HepG2 (cell line): ENCODE data around the gene TWIST2. TPM values are rescaled to one million over a fixed set of nuclear protein-coding genes. Genes with fewer than 3 reads are reported as not detected.

Source experiments
- ATAC-seq: fragments of 200-7000 bp; cut with Tn5 transposase; 3 replicates; pipeline ENCODE4 v1.9.1; 2020; ENCODE audit warnings: mild to moderate bottlenecking, moderate library complexity
- BruUV-seq: library from RNA; stranded (reverse); fragments of 400-500 nt; replicated peaks from 2 replicates; lab custom pipeline; 2021; lab: Mats Ljungman, UMichigan
- CTCF ChIA-PET: fragments of 300-600 bp; formaldehyde crosslinking; extraction: SDS; loops from one replicate; lab custom pipeline; 2021; ENCODE audit warnings: low total read pairs, inconsistent platforms, low intra/inter-chr PET ratio; lab: Yijun Ruan, JAX
- POLR2A ChIA-PET: fragments of 350-600 bp; sonication (Branson Sonifier 250); formaldehyde crosslinking; loops from one replicate; lab custom pipeline; 2020; ENCODE audit warnings: antibody characterized with exemption, inconsistent platforms; lab: Yijun Ruan, JAX
- DNase-seq: peaks from one replicate; pipeline ENCODE4 v3.0.0-alpha.2; 2015; ENCODE audit warnings: low spot score
- FAIRE-seq: peaks from 3 replicates; lab custom pipeline; 2011; peaks lifted over from hg19 to GRCh38; lab: Jason Lieb, UNC
- H2AFZ ChIP-seq: one replicate; pipeline ENCODE4 v1.6.1; 2011; ENCODE audit warnings: low read length, inconsistent platforms
- H3K27ac ChIP-seq: fragments of 300-600 bp; 3 replicates; pipeline ENCODE4 v1.8.0; 2011; ENCODE audit warnings: mixed run types, mild to moderate bottlenecking, mixed read lengths, low read length, inconsistent platforms; ENCODE audit not compliant: insufficient read depth; ENCODE audit errors: extremely low read length
- H3K27me3 ChIP-seq, 2 experiments: fragments of 200-600 bp in 1 of 2; 2 replicates in 1 of 2; 3 replicates in 1 of 2; pipeline versions ENCODE4 v1.6.0 to v1.8.0; 2011; ENCODE audit warnings: low read length in 2 of 2, mild to moderate bottlenecking in 2 of 2, moderate library complexity in 2 of 2, inconsistent platforms in 1 of 2; ENCODE audit not compliant: insufficient read depth in 2 of 2, control insufficient read depth in 1 of 2
- H3K36me3 ChIP-seq, 2 experiments: fragments of 200-600 bp in 1 of 2; replicated peaks in 1 of 2; 2 replicates in 1 of 2; 3 replicates in 1 of 2; pipeline versions ENCODE4 v1.5.1 to v1.8.0; 2011; ENCODE audit warnings: low read length in 2 of 2, inconsistent platforms in 1 of 2; ENCODE audit not compliant: insufficient read depth in 2 of 2, control insufficient read depth in 1 of 2
- H3K4me1 ChIP-seq: 2 replicates; pipeline ENCODE4 v1.5.1; 2012; ENCODE audit warnings: low read length, inconsistent platforms; ENCODE audit not compliant: insufficient read depth
- H3K4me2 ChIP-seq: 2 replicates; pipeline ENCODE4 v1.6.0; 2011; ENCODE audit warnings: low read depth, low read length, inconsistent platforms
- H3K4me3 ChIP-seq, 3 experiments: fragments of 200-600 bp in 1 of 3; sonication (generic), shearing (Covaris generic) in 1 of 3; replicated peaks in 1 of 3; 2 replicates each; pipeline ENCODE4 v1.5.1; 2011 to 2016; ENCODE audit warnings: low read length in 3 of 3, inconsistent platforms in 2 of 3, low read depth in 2 of 3, mild to moderate bottlenecking in 2 of 3, control low read depth in 1 of 3, mixed read lengths in 1 of 3; ENCODE audit not compliant: insufficient read depth in 1 of 3
- H3K79me2 ChIP-seq: one replicate; pipeline ENCODE4 v1.6.1; 2011; ENCODE audit warnings: low read length, inconsistent platforms; ENCODE audit not compliant: insufficient read depth
- H3K9ac ChIP-seq: 2 replicates; pipeline ENCODE4 v1.6.0; 2011; ENCODE audit warnings: mild to moderate bottlenecking, low read depth, low read length, inconsistent platforms; ENCODE audit not compliant: insufficient read depth
- H3K9me3 ChIP-seq: 2 replicates; pipeline ENCODE4 v1.5.1; 2012; ENCODE audit warnings: mild to moderate bottlenecking, low read length
- H4K20me1 ChIP-seq: 2 replicates; pipeline ENCODE4 v1.6.0; 2011; ENCODE audit warnings: inconsistent platforms, mild to moderate bottlenecking, low read length, moderate library complexity; ENCODE audit not compliant: insufficient read depth
- ARNT ChIP-seq: fragments of 450-650 bp; IDR thresholded peaks from 2 replicates; pipeline ENCODE4 v1.6.1; 2017
- SIX4 ChIP-seq: sonication (generic); formaldehyde crosslinking; IDR thresholded peaks from 2 replicates; pipeline ENCODE4 v1.4.0; 2020; ENCODE audit warnings: missing genetic modification reagents
- SP4 ChIP-seq: sonication (generic); formaldehyde crosslinking; IDR thresholded peaks from 2 replicates; pipeline ENCODE4 v1.8.1; 2023; ENCODE audit warnings: mild to moderate bottlenecking, missing genetic modification reagents
- TOE1 ChIP-seq: sonication (generic); formaldehyde crosslinking; IDR thresholded peaks from 2 replicates; pipeline ENCODE4 v1.4.0; 2020; ENCODE audit warnings: mild to moderate bottlenecking, missing genetic modification reagents
- ZFP36 ChIP-seq: fragments of 150-350 bp; IDR thresholded peaks from 2 replicates; pipeline ENCODE4 v1.6.1; 2018; ENCODE audit warnings: borderline replicate concordance, low read length, low read depth; ENCODE audit not compliant: partially characterized antibody
- ZNF331 ChIP-seq: sonication (generic); formaldehyde crosslinking; IDR thresholded peaks from 2 replicates; pipeline ENCODE4 v1.4.0; 2020; ENCODE audit warnings: missing genetic modification reagents
- ZNF598 ChIP-seq: sonication (generic); formaldehyde crosslinking; IDR thresholded peaks from 2 replicates; pipeline ENCODE4 v1.5.1; 2020; ENCODE audit warnings: mild to moderate bottlenecking, missing genetic modification reagents, borderline replicate concordance
- WGBS: methylation state at CpG from one replicate; pipeline ENCODE4 v1.1.6; 2017; ENCODE audit warnings: low lambda C conversion rate; 5-methylcytosine and 5-hydroxymethylcytosine counted together
- in situ Hi-C: cut with HindIII; loops from 2 replicates; pipeline ENCODE4 v1.10.0; 2017; ENCODE audit warnings: low pct_unique_long_range_greater_than_20kb; ENCODE audit not compliant: extremely low pct_ligation_motif_present
- intact Hi-C: fragments of 100-400 bp; cut with micrococcal nuclease; formaldehyde crosslinking; loops from one replicate; pipeline ENCODE4 v1.10.0; 2022; ENCODE audit not compliant: unreplicated experiment
- polyA plus RNA-seq, 8 experiments: library from polyadenylated mRNA; depleted of rRNA in 3 of 8; stranded (reverse) in 7 of 8; unstranded in 1 of 8; fragments of >200 nt; fragmentation: Illumina TruSeq in 4 of 8; extraction: Trizol in 4 of 8; gene quantifications; 2 replicates each; pipeline versions ENCODE4 v1.2.1 to v1.2.3, GENCODE V29; 2011 to 2016; ENCODE audit warnings: low read depth in 4 of 8, missing spikeins in 1 of 8, mixed read lengths in 1 of 8; ENCODE audit not compliant: insufficient read depth in 1 of 8
- total RNA-seq, 5 experiments: library from RNA; depleted of rRNA; stranded (reverse); fragments of >200 nt; fragmentation: Illumina TruSeq; extraction: Trizol; gene quantifications; 2 replicates each; pipeline ENCODE4 v1.2.3, GENCODE V29; 2016; ENCODE audit warnings: low read depth in 1 of 5
- TF ChIP-seq, protein P1 (sequence below): sonication (generic); formaldehyde crosslinking; IDR thresholded peaks from 2 replicates; pipeline ENCODE4 v1.5.0; 2020; ENCODE audit warnings: mild to moderate bottlenecking, missing genetic modification reagents
- TF ChIP-seq, protein P2 (sequence below): sonication (generic); formaldehyde crosslinking; IDR thresholded peaks from 2 replicates; pipeline ENCODE4 v1.4.0; 2020; ENCODE audit warnings: mild to moderate bottlenecking, missing genetic modification reagents
- TF ChIP-seq, protein P3 (sequence below): sonication (generic); formaldehyde crosslinking; IDR thresholded peaks from 2 replicates; pipeline ENCODE4 v1.4.0; 2020; ENCODE audit warnings: missing genetic modification reagents

The TWIST2 gene
- total and polyA plus RNA-seq, 2 of the 13 experiments (the other 11 are each of a cell fraction or from before 2014, with no cell fraction given) = 0.08 to 0.11 TPM

DNA sequence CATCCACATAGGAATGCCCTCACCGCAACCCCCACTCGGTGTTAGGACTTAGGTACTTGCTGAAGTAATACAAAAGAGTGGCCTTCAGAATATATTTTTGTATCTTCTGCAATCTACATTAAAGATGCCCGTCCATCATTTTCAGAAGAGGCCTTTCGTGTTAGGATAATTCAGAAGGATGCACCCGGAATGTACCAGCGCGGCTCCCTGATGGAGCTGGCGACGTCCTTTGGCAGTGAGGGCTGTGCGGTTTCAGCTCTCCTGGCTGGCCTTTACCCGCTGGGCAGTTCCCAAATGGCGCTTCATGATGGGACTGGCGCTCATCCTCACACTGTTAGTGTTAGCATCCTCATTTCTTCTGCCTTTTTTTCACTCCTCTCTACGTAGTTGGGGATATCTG lies 15.3 kb downstream of the TWIST2 start:
- POLR2A ChIA-PET = interaction anchor here (0.8 kb wide), 1 partner anchor 12 kb away, joined by 3 read pairs; no protein-coding TSS in a partner anchor
- TF ChIP-seq SIX4 (CRISPR knock-in tag) (no peak), SP4 (CRISPR knock-in tag) (no peak), ZNF598 (CRISPR knock-in tag) (no peak), ARNT (no peak), TOE1 (no peak), ZFP36 (no peak), ZNF331 (no peak)
- TF ChIP-seq, protein P1, sequence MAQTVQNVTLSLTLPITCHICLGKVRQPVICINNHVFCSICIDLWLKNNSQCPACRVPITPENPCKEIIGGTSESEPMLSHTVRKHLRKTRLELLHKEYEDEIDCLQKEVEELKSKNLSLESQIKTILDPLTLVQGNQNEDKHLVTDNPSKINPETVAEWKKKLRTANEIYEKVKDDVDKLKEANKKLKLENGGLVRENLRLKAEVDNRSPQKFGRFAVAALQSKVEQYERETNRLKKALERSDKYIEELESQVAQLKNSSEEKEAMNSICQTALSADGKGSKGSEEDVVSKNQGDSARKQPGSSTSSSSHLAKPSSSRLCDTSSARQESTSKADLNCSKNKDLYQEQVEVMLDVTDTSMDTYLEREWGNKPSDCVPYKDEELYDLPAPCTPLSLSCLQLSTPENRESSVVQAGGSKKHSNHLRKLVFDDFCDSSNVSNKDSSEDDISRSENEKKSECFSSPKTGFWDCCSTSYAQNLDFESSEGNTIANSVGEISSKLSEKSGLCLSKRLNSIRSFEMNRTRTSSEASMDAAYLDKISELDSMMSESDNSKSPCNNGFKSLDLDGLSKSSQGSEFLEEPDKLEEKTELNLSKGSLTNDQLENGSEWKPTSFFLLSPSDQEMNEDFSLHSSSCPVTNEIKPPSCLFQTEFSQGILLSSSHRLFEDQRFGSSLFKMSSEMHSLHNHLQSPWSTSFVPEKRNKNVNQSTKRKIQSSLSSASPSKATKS = no peak
- TF ChIP-seq, protein P2, sequence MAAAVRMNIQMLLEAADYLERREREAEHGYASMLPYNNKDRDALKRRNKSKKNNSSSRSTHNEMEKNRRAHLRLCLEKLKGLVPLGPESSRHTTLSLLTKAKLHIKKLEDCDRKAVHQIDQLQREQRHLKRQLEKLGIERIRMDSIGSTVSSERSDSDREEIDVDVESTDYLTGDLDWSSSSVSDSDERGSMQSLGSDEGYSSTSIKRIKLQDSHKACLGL (CRISPR knock-in tag) = no peak
- TF ChIP-seq, protein P3, sequence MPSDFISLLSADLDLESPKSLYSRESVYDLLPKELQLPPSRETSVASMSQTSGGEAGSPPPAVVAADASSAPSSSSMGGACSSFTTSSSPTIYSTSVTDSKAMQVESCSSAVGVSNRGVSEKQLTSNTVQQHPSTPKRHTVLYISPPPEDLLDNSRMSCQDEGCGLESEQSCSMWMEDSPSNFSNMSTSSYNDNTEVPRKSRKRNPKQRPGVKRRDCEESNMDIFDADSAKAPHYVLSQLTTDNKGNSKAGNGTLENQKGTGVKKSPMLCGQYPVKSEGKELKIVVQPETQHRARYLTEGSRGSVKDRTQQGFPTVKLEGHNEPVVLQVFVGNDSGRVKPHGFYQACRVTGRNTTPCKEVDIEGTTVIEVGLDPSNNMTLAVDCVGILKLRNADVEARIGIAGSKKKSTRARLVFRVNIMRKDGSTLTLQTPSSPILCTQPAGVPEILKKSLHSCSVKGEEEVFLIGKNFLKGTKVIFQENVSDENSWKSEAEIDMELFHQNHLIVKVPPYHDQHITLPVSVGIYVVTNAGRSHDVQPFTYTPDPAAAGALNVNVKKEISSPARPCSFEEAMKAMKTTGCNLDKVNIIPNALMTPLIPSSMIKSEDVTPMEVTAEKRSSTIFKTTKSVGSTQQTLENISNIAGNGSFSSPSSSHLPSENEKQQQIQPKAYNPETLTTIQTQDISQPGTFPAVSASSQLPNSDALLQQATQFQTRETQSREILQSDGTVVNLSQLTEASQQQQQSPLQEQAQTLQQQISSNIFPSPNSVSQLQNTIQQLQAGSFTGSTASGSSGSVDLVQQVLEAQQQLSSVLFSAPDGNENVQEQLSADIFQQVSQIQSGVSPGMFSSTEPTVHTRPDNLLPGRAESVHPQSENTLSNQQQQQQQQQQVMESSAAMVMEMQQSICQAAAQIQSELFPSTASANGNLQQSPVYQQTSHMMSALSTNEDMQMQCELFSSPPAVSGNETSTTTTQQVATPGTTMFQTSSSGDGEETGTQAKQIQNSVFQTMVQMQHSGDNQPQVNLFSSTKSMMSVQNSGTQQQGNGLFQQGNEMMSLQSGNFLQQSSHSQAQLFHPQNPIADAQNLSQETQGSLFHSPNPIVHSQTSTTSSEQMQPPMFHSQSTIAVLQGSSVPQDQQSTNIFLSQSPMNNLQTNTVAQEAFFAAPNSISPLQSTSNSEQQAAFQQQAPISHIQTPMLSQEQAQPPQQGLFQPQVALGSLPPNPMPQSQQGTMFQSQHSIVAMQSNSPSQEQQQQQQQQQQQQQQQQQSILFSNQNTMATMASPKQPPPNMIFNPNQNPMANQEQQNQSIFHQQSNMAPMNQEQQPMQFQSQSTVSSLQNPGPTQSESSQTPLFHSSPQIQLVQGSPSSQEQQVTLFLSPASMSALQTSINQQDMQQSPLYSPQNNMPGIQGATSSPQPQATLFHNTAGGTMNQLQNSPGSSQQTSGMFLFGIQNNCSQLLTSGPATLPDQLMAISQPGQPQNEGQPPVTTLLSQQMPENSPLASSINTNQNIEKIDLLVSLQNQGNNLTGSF (CRISPR knock-in tag) = no peak
- H3K36me3 ChIP-seq = no peaks in the 10 kb centered on the region
- DNase-seq (no peak), FAIRE-seq (no peak), ATAC-seq (no peak)
- BruUV-seq = no TSS peak
- H3K27me3 ChIP-seq = peaks cover 0 to 5% of the 10 kb centered on the region in 2 experiments; a peak in 1 of 5 replicates
- no peaks in the 10 kb centered on the region for H3K9me3 ChIP-seq
- WGBS = 97% methylated on average over 14 of the region's 14 CpGs
- H3K27ac ChIP-seq = no peak overlapping the region
- H3K9ac ChIP-seq = no peak overlapping the region
- no peaks in the 10 kb centered on the region for H3K79me2 ChIP-seq
- no peak overlapping the region for H2AFZ ChIP-seq
- no peaks in the 10 kb centered on the region for H4K20me1 ChIP-seq
- CTCF ChIA-PET = no interaction called here
- no peak overlapping the region for H3K4me3 ChIP-seq
- in situ Hi-C loops = no loop called here
- H3K4me1 ChIP-seq = peaks cover 46% of the 10 kb centered on the region
- H3K4me2 ChIP-seq = no peak overlapping the region
- intact Hi-C loops = no loop called here
